Esophagus squamous epithelium (tissue), 4 donors: ENCODE data around the gene NUP88.

Experiments
- CTCF ChIP-seq, 6 experiments: fragments of 450-650 bp in 4 of 6; fragments of 200-600 bp in 2 of 6; sonication (generic) in 2 of 6; IDR thresholded peaks; one replicate each; pipeline ENCODE4 v1.5.1; 2016 to 2019; ENCODE audit warnings: antibody characterized with exemption in 6 of 6, mild to moderate bottlenecking in 4 of 6, moderate library complexity in 4 of 6
- POLR2A ChIP-seq, 4 donors: fragments of 450-650 bp; IDR thresholded peaks; one replicate each; pipeline ENCODE4 v1.6.1; 2017; ENCODE audit warnings: antibody characterized with exemption in 4 of 4, mild to moderate bottlenecking in 4 of 4, moderate library complexity in 3 of 4

DNA sequence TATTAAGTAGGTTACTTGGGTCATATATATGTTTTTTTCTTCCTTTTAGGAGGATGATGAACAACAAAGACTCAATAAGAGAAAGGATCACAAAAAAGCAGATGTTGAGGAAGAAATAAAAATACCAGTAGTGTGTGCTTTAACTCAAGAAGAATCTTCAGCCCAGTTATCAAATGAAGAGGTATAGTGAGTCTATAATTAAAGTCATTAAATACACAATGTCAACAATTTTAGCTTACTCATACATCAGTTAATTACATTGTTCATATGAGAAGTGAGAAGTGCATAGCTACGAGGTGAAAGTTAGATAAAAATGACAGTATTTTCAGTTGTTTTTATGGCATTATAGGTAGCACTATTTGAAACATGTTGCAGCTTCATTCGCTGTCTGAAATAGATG lies 65.2 kb downstream of the NUP88 start:
- no peak for TF ChIP-seq CTCF (IDR thresholded peaks at IDR 0.05)
- TF ChIP-seq POLR2A (IDR thresholded peaks at IDR 0.05), result no peak
